Measurements from ENCODE around the gene RCN1. TPM values are rescaled to one million over a fixed set of nuclear protein-coding genes. Genes with fewer than 3 reads are reported as not detected.

The RCN1 gene
- polyA plus RNA-seq, 2 of the 4 experiments (the other 2 are of a cell fraction) = 191 to 234 TPM

DNA sequence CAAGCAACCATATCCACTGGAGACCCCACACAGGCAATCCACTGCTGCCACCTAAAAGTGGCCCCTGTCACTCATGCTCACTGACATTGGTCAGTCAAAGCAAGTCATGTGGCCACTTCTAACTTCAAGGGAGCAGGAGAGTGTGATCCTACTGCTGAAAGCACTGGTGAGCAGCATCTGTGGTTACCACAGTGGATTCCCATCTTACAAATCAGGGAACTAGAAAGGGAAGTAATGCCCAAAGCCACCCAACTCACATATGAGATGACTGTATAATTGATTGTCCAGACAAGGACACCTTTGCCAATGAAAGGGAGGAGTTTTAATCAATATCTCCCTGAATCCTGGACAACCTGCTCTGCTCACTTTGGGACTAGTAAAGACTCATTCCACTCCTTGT, 17.7 kb downstream of the RCN1 start:
- FAIRE-seq (no peak), ATAC-seq (peak; percentile 17 to 37; a peak in 4 of 6 replicates), DNase-seq (ENCODE audit: low read depth in 1 of 2, low spot score in 1 of 2) (no peak)
- no peaks in the 10 kb centered on the region for H3K9me3 ChIP-seq
- no peak overlapping the region for H3K4me2 ChIP-seq
- CTCF ChIA-PET = interaction anchor here (0.8 to 1.0 kb wide), 2 partner anchors 20 to 68 kb away, joined by 3 read pairs; no protein-coding TSS in a partner anchor
- no peak overlapping the region for H3K4me3 ChIP-seq
- no peaks in the 10 kb centered on the region for H3K4me1 ChIP-seq
- TF ChIP-seq FOSB (CRISPR knock-in tag; IDR thresholded peaks at IDR 0.05) (no peak), PHF8 (IDR thresholded peaks at IDR 0.05; ENCODE audit: borderline replicate concordance, low read depth) (no peak), EHF (CRISPR knock-in tag; IDR thresholded peaks at IDR 0.05) (no peak), RARB (CRISPR knock-in tag; IDR thresholded peaks at IDR 0.05) (no peak), HES2 (IDR thresholded peaks at IDR 0.05) (no peak), NFE2L2 (conservative IDR thresholded peaks at IDR 0.05; ENCODE audit: low read length) (no peak), GATA3 (IDR thresholded peaks at IDR 0.05; ENCODE audit: borderline replicate concordance) (no peak), HOXA7 (CRISPR knock-in tag; IDR thresholded peaks at IDR 0.05) (no peak), MAFK (IDR thresholded peaks at IDR 0.05; ENCODE audit: partially characterized antibody) (no peak), SREBF2 (IDR thresholded peaks at IDR 0.05) (no peak), RCOR1 (IDR thresholded peaks at IDR 0.05; ENCODE audit: low read depth, low read length) (no peak), CBX2 (IDR thresholded peaks at IDR 0.05; ENCODE audit: borderline replicate concordance, low read depth) (no peak), CEBPB (IDR thresholded peaks at IDR 0.05) (no peak)
- TF ChIP-seq, protein P1, sequence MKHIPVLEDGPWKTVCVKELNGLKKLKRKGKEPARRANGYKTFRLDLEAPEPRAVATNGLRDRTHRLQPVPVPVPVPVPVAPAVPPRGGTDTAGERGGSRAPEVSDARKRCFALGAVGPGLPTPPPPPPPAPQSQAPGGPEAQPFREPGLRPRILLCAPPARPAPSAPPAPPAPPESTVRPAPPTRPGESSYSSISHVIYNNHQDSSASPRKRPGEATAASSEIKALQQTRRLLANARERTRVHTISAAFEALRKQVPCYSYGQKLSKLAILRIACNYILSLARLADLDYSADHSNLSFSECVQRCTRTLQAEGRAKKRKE (CRISPR knock-in tag; IDR thresholded peaks at IDR 0.05; ENCODE audit: low read depth) = no peak
- TF ChIP-seq, protein P2, sequence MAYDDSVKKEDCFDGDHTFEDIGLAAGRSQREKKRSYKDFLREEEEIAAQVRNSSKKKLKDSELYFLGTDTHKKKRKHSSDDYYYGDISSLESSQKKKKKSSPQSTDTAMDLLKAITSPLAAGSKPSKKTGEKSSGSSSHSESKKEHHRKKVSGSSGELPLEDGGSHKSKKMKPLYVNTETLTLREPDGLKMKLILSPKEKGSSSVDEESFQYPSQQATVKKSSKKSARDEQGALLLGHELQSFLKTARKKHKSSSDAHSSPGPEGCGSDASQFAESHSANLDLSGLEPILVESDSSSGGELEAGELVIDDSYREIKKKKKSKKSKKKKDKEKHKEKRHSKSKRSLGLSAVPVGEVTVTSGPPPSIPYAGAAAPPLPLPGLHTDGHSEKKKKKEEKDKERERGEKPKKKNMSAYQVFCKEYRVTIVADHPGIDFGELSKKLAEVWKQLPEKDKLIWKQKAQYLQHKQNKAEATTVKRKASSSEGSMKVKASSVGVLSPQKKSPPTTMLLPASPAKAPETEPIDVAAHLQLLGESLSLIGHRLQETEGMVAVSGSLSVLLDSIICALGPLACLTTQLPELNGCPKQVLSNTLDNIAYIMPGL (CRISPR knock-in tag; IDR thresholded peaks at IDR 0.05; ENCODE audit: borderline replicate concordance) = no peak
- TF ChIP-seq, protein P3, sequence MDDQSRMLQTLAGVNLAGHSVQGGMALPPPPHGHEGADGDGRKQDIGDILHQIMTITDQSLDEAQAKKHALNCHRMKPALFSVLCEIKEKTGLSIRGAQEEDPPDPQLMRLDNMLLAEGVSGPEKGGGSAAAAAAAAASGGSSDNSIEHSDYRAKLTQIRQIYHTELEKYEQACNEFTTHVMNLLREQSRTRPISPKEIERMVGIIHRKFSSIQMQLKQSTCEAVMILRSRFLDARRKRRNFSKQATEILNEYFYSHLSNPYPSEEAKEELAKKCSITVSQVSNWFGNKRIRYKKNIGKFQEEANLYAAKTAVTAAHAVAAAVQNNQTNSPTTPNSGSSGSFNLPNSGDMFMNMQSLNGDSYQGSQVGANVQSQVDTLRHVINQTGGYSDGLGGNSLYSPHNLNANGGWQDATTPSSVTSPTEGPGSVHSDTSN (IDR thresholded peaks at IDR 0.05) = no peak
- POLR2A ChIA-PET = no interaction called here
- H3K27ac ChIP-seq = no peak overlapping the region

DNA sequence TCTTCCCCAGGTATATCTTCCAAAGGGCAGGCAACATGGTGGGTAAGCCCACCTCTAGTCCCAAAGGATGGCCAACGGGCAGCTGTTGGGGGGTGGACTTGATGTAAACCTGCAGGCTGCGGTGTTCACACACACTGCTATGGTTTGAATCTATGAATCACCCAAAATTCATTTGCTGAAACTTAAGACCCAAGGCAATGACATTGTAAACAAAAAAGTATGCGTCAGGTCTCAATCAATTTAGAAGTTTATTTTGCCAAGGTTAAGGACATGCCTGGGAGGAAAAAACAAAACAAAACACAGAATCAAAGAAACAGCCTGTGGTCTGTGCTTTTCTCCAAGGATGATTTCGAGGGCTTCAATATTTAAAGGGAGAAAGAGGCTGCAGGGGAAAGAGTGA, 18.3 kb downstream of the RCN1 start:
- TF ChIP-seq ZSCAN20 (CRISPR knock-in tag; IDR thresholded peaks at IDR 0.05) = no peak
- TF ChIP-seq NFE2L2 (conservative IDR thresholded peaks at IDR 0.05; ENCODE audit: low read length) = no peak
- TF ChIP-seq ZC3H11A (IDR thresholded peaks at IDR 0.05) = no peak
- TF ChIP-seq FOSL2 (IDR thresholded peaks at IDR 0.05) = no peak
- 0 out of 2 replicates have a peak, but pooled peaks have one; percentile 7 for TF ChIP-seq FOSL2 (CRISPR knock-in tag; IDR thresholded peaks at IDR 0.05)
- no peak for TF ChIP-seq POLR2A (IDR thresholded peaks at IDR 0.05; ENCODE audit: low read length)
- TF ChIP-seq ELK1 (IDR thresholded peaks at IDR 0.05; ENCODE audit: low read depth, low read length) = no peak
- H3K4me3 ChIP-seq = no peak overlapping the region
- 59% methylated on average over 3 of the region's 4 CpGs for WGBS (ENCODE audit: missing lambda C conversion rate)
- H3K27ac ChIP-seq = no peak overlapping the region
- ATAC-seq (peak in 1 of 2 experiments; percentile 37; a peak in 3 of 6 replicates), FAIRE-seq (no peak), DNase-seq (ENCODE audit: low read depth in 1 of 2, low spot score in 1 of 2) (no peak)
- H3K4me1 ChIP-seq = no peaks in the 10 kb centered on the region
- H3K9me3 ChIP-seq = no peaks in the 10 kb centered on the region
- no peak overlapping the region for H3K4me2 ChIP-seq
- CTCF ChIA-PET = interaction anchor here (0.8 to 1.1 kb wide), 2 partner anchors 21 to 35 kb away, joined by 3 to 4 read pairs; no protein-coding TSS in a partner anchor
- POLR2A ChIA-PET = no interaction called here

All from A549 (cell line).